ENCODE measurements around the gene AFF1.

GRCh38 chr4:86968547-86968946, 33.7 kb downstream of the AFF1 start:
- TF ChIP-seq, protein P1, sequence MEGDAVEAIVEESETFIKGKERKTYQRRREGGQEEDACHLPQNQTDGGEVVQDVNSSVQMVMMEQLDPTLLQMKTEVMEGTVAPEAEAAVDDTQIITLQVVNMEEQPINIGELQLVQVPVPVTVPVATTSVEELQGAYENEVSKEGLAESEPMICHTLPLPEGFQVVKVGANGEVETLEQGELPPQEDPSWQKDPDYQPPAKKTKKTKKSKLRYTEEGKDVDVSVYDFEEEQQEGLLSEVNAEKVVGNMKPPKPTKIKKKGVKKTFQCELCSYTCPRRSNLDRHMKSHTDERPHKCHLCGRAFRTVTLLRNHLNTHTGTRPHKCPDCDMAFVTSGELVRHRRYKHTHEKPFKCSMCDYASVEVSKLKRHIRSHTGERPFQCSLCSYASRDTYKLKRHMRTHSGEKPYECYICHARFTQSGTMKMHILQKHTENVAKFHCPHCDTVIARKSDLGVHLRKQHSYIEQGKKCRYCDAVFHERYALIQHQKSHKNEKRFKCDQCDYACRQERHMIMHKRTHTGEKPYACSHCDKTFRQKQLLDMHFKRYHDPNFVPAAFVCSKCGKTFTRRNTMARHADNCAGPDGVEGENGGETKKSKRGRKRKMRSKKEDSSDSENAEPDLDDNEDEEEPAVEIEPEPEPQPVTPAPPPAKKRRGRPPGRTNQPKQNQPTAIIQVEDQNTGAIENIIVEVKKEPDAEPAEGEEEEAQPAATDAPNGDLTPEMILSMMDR (IDR thresholded peaks at IDR 0.05; ENCODE audit: insufficient read depth, low read length, poor library complexity, severe bottlenecking): no peak
- TF ChIP-seq EZH2phosphoT487 (conservative IDR thresholded peaks at IDR 0.05; ENCODE audit: low read length): no peak
